Stimulated activated CD8-positive, alpha-beta memory T cell treated with anti-CD3 and anti-CD28 coated beads, Interleukin-7, amount 100 ng/mL, for 24 hours (primary cell): ENCODE results near the gene AURKAIP1.

Source experiments
- DNase-seq: peaks from one replicate; pipeline ENCODE4 v3.0.0-alpha.2; 2020; ENCODE audit warnings: low read depth

The AURKAIP1 gene

DNA sequence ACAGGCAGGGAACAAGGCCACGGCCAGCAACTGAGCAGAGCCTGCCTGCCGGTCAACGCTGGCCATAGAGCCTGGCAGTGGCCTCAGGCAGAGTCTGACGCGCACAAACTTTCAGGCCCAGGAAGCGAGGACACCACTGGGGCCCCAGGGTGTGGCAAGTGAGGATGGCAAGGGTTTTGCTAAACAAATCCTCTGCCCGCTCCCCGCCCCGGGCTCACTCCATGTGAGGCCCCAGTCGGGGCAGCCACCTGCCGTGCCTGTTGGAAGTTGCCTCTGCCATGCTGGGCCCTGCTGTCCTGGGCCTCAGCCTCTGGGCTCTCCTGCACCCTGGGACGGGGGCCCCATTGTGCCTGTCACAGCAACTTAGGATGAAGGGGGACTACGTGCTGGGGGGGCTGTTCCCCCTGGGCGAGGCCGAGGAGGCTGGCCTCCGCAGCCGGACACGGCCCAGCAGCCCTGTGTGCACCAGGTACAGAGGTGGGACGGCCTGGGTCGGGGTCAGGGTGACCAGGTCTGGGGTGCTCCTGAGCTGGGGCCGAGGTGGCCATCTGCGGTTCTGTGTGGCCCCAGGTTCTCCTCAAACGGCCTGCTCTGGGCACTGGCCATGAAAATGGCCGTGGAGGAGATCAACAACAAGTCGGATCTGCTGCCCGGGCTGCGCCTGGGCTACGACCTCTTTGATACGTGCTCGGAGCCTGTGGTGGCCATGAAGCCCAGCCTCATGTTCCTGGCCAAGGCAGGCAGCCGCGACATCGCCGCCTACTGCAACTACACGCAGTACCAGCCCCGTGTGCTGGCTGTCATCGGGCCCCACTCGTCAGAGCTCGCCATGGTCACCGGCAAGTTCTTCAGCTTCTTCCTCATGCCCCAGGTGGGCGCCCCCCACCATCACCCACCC lies 43.7 kb downstream of the AURKAIP1 start, which contains the start of gene TAS1R3:
TSS of gene TAS1R3 (plus strand) at position 213 of the 898 bp plus-strand sequence. CDS start at position 279, 66 bp downstream.
- DNase-seq, result no peak

- DNase-seq, result no peak
Observed at GRCh38 chr1:1330366-1331067, 44.5 kb downstream of the AURKAIP1 start.

- DNase-seq, result no peak
Observed at GRCh38 chr1:1329304-1330210, 45.5 kb downstream of the AURKAIP1 start.

- no peak for DNase-seq
Observed at GRCh38 chr1:1328254-1328653, 46.8 kb downstream of the AURKAIP1 start.

DNA sequence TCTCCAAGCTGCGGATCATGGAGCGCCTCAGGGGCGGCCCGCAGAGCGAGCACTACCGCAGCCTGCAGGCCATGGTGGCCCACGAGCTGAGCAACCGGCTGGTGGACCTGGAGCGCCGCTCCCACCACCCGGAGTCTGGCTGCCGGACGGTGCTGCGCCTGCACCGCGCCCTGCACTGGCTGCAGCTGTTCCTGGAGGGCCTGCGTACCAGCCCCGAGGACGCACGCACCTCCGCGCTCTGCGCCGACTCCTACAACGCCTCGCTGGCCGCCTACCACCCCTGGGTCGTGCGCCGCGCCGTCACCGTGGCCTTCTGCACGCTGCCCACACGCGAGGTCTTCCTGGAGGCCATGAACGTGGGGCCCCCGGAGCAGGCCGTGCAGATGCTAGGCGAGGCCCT lies 47.7 kb downstream of the AURKAIP1 start:
- no peak for DNase-seq

DNA sequence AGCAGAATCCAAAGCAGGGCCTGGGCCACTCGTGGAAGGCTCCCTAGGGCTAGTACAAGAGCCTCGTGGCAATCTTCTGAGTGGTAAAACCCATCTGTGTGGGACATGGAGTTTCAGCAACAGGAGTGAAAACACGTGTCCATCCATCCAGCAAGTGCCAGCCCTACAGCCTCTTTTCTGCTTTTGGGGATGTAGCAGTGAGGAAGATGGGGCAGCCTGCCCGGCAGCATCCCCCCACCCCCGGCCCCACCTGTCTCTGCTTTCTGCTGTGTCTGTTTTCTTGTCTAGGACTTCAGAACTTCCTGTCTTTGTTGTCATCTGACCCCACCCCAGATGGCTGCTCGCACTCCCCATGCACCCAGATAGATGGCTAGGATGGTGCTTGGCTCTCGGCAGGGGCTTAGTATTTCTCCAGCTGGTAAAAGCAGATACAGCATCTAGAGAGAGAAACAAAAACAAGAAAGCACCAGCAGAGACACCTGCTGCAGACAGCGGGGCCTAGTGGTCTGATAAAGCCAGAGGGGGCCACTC lies 48.9 kb downstream of the AURKAIP1 start:
- no peak for DNase-seq

- DNase-seq, result no peak
Observed at GRCh38 chr1:1325288-1326074, 49.5 kb downstream of the AURKAIP1 start.

DNA sequence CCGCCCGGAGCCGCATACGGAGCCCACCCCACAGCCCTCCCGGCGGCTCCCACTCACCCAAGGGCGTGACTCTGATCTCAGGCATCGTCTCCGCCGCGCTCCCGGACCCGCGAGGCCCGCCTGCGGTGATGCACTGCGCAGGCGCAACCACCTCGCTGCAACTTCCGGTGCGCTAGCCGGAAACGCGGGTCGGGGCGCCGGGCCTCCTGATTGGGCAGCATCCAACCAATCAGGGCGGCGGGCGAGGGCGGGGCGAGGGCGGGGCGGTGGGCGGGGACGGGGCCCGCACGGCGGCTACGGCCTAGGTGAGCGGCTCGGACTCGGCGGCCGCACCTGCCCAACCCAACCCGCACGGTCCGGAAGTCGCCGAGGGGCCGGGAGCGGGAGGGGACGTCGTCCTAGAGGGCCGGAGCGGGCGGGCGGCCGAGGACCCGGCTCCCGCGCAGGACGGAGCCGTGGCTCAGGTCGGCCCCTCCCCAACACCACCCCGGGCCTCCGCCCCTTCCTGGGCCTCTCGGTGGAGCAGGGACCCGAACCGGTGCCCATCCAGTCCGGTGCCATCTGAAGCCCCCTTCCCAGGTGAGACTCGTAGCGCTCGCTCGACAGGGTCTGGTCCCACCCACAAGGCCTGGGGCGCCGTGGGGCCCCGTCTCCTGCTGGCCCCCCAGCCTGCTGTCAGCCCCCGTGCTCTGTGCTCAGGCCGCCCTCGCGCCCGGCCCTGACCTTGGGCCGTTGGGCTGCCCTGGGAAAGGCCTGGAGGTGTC lies 50.3 kb downstream of the AURKAIP1 start, which contains the start of the genes CPTP and INTS11:
TSS of gene CPTP (plus strand) at position 279 of the 764 bp plus-strand sequence. CDS start 2,109 bp downstream, outside the sequence.
TSS of gene INTS11 (minus strand) at position 137 of the 764 bp plus-strand sequence. CDS start at position 85, 52 bp downstream.
- peak; percentile 88 for DNase-seq

- no peak for DNase-seq
Observed at GRCh38 chr1:1324084-1324523, 50.9 kb downstream of the AURKAIP1 start.
